A549 (cell line): ENCODE measurements around the gene RNF8. TPM values are rescaled to one million over a fixed set of nuclear protein-coding genes. Genes with fewer than 3 reads are reported as not detected.

Experiments
- ATAC-seq, 2 experiments: fragments of 200-7000 bp in 1 of 2; fragments of >200 bp in 1 of 2; cut with Nextera tagmentation in 1 of 2; cut with Tn5 transposase in 1 of 2; 3 replicates each; pipeline versions ENCODE4 v1.8.0 to v1.9.1; 2018 to 2020; ENCODE audit warnings: mild to moderate bottlenecking in 1 of 2, moderate library complexity in 1 of 2
- CTCF ChIA-PET: fragments of 300-600 bp; sonication (Branson Sonifier 250); formaldehyde crosslinking; extraction: SDS; loops from one replicate; lab custom pipeline; 2021; ENCODE audit warnings: antibody characterized with exemption, inconsistent platforms; lab: Yijun Ruan, JAX
- POLR2A ChIA-PET: fragments of 350-600 bp; formaldehyde crosslinking; extraction: SDS; loops from one replicate; lab custom pipeline; 2021; ENCODE audit warnings: antibody characterized with exemption, inconsistent platforms; lab: Yijun Ruan, JAX
- DNase-seq, 2 experiments: peaks; one replicate each; pipeline versions ENCODE4 v3.0.0 to v3.0.0-alpha.2; 2011 to 2016; ENCODE audit warnings: low read depth in 1 of 2, low spot score in 1 of 2
- FAIRE-seq: peaks from 2 replicates; lab custom pipeline; 2011; peaks lifted over from hg19 to GRCh38; lab: Jason Lieb, UNC
- H3K27ac ChIP-seq, 2 experiments: fragments of >200 bp; sonication (Bioruptor Twin); formaldehyde crosslinking; 3 replicates each; pipeline ENCODE4 v1.5.1; 2016 to 2017
- H3K4me1 ChIP-seq: fragments of >200 bp; sonication (Bioruptor Twin); formaldehyde crosslinking; 3 replicates; pipeline ENCODE4 v1.6.1; 2016
- H3K4me2 ChIP-seq: fragments of >200 bp; sonication (Bioruptor Twin); formaldehyde crosslinking; 3 replicates; pipeline ENCODE4 v1.6.1; 2016
- H3K4me3 ChIP-seq: fragments of >200 bp; sonication (Bioruptor Twin); formaldehyde crosslinking; 3 replicates; pipeline ENCODE4 v1.5.1; 2016
- H3K9me3 ChIP-seq: fragments of >200 bp; sonication (Bioruptor Twin); formaldehyde crosslinking; 3 replicates; pipeline ENCODE4 v1.6.1; 2016
- CEBPB ChIP-seq, 2 experiments: fragments of >200 bp in 1 of 2; sonication (Bioruptor Twin) in 1 of 2; formaldehyde crosslinking in 1 of 2; IDR thresholded peaks; 2 replicates each; pipeline ENCODE4 v1.6.1; 2012 to 2016
- CHD2 ChIP-seq: fragments of 150-350 bp; IDR thresholded peaks from 2 replicates; pipeline ENCODE4 v1.6.1; 2014; ENCODE audit warnings: low read length; ENCODE audit not compliant: partially characterized antibody
- ELK1 ChIP-seq: fragments of 150-350 bp; IDR thresholded peaks from 2 replicates; pipeline ENCODE4 v1.6.1; 2014; ENCODE audit warnings: low read depth, mild to moderate bottlenecking, low read length
- FOSB ChIP-seq: fragments of 250-450 bp; sonication (Bioruptor Pico); IDR thresholded peaks from 2 replicates; pipeline ENCODE4 v1.5.0; 2020; ENCODE audit warnings: mild to moderate bottlenecking, moderate library complexity
- FOSL2 ChIP-seq, 2 experiments: fragments of 450-650 bp in 1 of 2; fragments of >200 bp in 1 of 2; sonication (Bioruptor Twin) in 1 of 2; formaldehyde crosslinking; IDR thresholded peaks; 2 replicates each; pipeline versions ENCODE4 v1.5.0 to v1.6.1; 2016 to 2020; ENCODE audit warnings: mild to moderate bottlenecking in 1 of 2, moderate library complexity in 1 of 2
- HMGXB4 ChIP-seq: fragments of 250-450 bp; sonication (Bioruptor Pico); IDR thresholded peaks from 2 replicates; pipeline ENCODE4 v1.5.0; 2021; ENCODE audit warnings: mild to moderate bottlenecking, moderate library complexity, borderline replicate concordance
- KDM5A ChIP-seq: fragments of 200-600 bp; sonication (generic); IDR thresholded peaks from 2 replicates; pipeline ENCODE4 v1.6.1; 2016; ENCODE audit warnings: antibody characterized with exemption, mild to moderate bottlenecking
- MYC ChIP-seq: IDR thresholded peaks from 2 replicates; pipeline ENCODE4 v1.6.1; 2012; ENCODE audit warnings: mild to moderate bottlenecking, inconsistent platforms, low read length, improper control_type of control experiment, borderline replicate concordance
- NPAS2 ChIP-seq: fragments of 250-450 bp; sonication (Bioruptor Pico); IDR thresholded peaks from 2 replicates; pipeline ENCODE4 v1.8.0; 2022; ENCODE audit warnings: mild to moderate bottlenecking, moderate library complexity, borderline replicate concordance
- NR3C1 ChIP-seq: fragments of >200 bp; sonication (Bioruptor Twin); formaldehyde crosslinking; IDR thresholded peaks from 3 replicates; pipeline ENCODE4 v1.6.1; 2017
- RARB ChIP-seq: fragments of 250-450 bp; sonication (Bioruptor Pico); IDR thresholded peaks from 2 replicates; pipeline ENCODE4 v1.8.0; 2021; ENCODE audit warnings: mild to moderate bottlenecking, moderate library complexity
- RCOR1 ChIP-seq: fragments of 150-350 bp; IDR thresholded peaks from 2 replicates; pipeline ENCODE4 v1.6.1; 2014; ENCODE audit warnings: antibody characterized with exemption, low read length, low read depth
- RNF2 ChIP-seq: fragments of 200-600 bp; sonication (generic); IDR thresholded peaks from 2 replicates; pipeline ENCODE4 v1.6.1; 2016; ENCODE audit warnings: low read depth, mild to moderate bottlenecking, antibody characterized with exemption, moderate library complexity, borderline replicate concordance
- TFCP2L1 ChIP-seq: fragments of 250-450 bp; sonication (Bioruptor Pico); IDR thresholded peaks from 2 replicates; pipeline ENCODE4 v1.5.0; 2021; ENCODE audit warnings: mild to moderate bottlenecking
- ZC3H11A ChIP-seq: fragments of 450-650 bp; IDR thresholded peaks from 2 replicates; pipeline ENCODE4 v1.6.1; 2014; ENCODE audit warnings: antibody characterized with exemption, mild to moderate bottlenecking
- ZFP36 ChIP-seq: fragments of 450-650 bp; IDR thresholded peaks from 2 replicates; pipeline ENCODE4 v1.6.1; 2014; ENCODE audit warnings: borderline replicate concordance; ENCODE audit not compliant: partially characterized antibody
- WGBS: methylation state at CpG from one replicate; pipeline ENCODE4 v1.1.6; 2017; ENCODE audit errors: missing lambda C conversion rate; 5-methylcytosine and 5-hydroxymethylcytosine counted together
- polyA plus RNA-seq, 4 experiments: library from polyadenylated mRNA; depleted of rRNA in 3 of 4; stranded (reverse); fragments of >200 nt; fragmentation: RNase III in 1 of 4; extraction: RNeasy Plus Mini Kit Qiagen cat#74134 plus additional on column Dnase treatment in 1 of 4; gene quantifications; 2 replicates in 3 of 4; 3 replicates in 1 of 4; pipeline ENCODE4 v1.2.3, GENCODE V29; 2011 to 2017
- TF ChIP-seq, protein P1 (sequence below): IDR thresholded peaks from 2 replicates; pipeline ENCODE4 v1.6.1; 2012
- TF ChIP-seq, protein P2 (sequence below): fragments of 200-600 bp; sonication (generic); IDR thresholded peaks from 2 replicates; pipeline ENCODE4 v1.6.1; 2016; ENCODE audit warnings: antibody characterized with exemption, mild to moderate bottlenecking, moderate library complexity

RNF8 gene
- polyA plus RNA-seq, 2 of the 4 experiments (the other 2 are of a cell fraction), result 21.4 to 22.0 TPM

- ChIA-PET POLR2A (no interaction called here), CTCF (interaction anchor here (1.0 to 1.2 kb wide), 2 partner anchors 10 to 18 kb away, joined by 3 read pairs; no protein-coding TSS in a partner anchor)
- 69% methylated on average over 1 of the region's 1 CpG for WGBS
- no peak overlapping the region for H3K27ac ChIP-seq
- no peaks in the 10 kb centered on the region for H3K9me3 ChIP-seq
- no peak overlapping the region for H3K4me3 ChIP-seq
- no peaks in the 10 kb centered on the region for H3K4me1 ChIP-seq
- ATAC-seq (no peak), FAIRE-seq (no peak), DNase-seq (no peak)
- no peak overlapping the region for H3K4me2 ChIP-seq
- TF ChIP-seq, protein P1, sequence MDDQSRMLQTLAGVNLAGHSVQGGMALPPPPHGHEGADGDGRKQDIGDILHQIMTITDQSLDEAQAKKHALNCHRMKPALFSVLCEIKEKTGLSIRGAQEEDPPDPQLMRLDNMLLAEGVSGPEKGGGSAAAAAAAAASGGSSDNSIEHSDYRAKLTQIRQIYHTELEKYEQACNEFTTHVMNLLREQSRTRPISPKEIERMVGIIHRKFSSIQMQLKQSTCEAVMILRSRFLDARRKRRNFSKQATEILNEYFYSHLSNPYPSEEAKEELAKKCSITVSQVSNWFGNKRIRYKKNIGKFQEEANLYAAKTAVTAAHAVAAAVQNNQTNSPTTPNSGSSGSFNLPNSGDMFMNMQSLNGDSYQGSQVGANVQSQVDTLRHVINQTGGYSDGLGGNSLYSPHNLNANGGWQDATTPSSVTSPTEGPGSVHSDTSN, result no peak
Observed at GRCh38 chr6:37393381-37393929, 39.7 kb downstream of the RNF8 start.

GRCh38 chr6:37396571-37397180 lies 42.9 kb downstream of the RNF8 start:
- WGBS, result 91% methylated on average over 4 of the region's 4 CpGs
- no peak overlapping the region for H3K4me3 ChIP-seq
- POLR2A ChIA-PET, result no interaction called here
- TF ChIP-seq TFCP2L1 (CRISPR knock-in tag), result no peak
- no peak for TF ChIP-seq RARB (CRISPR knock-in tag)
- H3K4me2 ChIP-seq, result no peak overlapping the region
- FAIRE-seq (no peak), DNase-seq (no peak), ATAC-seq (no peak)
- H3K9me3 ChIP-seq, result no peaks in the 10 kb centered on the region
- H3K4me1 ChIP-seq, result no peaks in the 10 kb centered on the region
- H3K27ac ChIP-seq, result no peak overlapping the region
- CTCF ChIA-PET, result interaction anchor here (0.9 kb wide), 1 partner anchor 30 kb away, joined by 3 read pairs; no protein-coding TSS in a partner anchor

GRCh38 chr6:37399131-37399530 lies 45.3 kb downstream of the RNF8 start:
- TF ChIP-seq CHD2 (no peak), NPAS2 (CRISPR knock-in tag) (no peak), FOSB (no peak), KDM5A (no peak), ZFP36 (no peak), MYC (no peak), RCOR1 (no peak), RNF2 (no peak), ELK1 (no peak), NR3C1 (no peak)
- DNase-seq (no peak), FAIRE-seq (no peak), ATAC-seq (no peak)
- ChIA-PET CTCF (interaction anchor here (0.6 to 1.2 kb wide), 3 partner anchors 11 to 133 kb away, joined by 3 read pairs; no protein-coding TSS in a partner anchor), POLR2A (no interaction called here)
- Histone ChIP-seq H3K9me3 (no peaks in the 10 kb centered on the region), H3K4me2 (no peak overlapping the region), H3K27ac (no peak overlapping the region), H3K4me3 (no peak overlapping the region), H3K4me1 (no peaks in the 10 kb centered on the region)

GRCh38 chr6:37399795-37400490 lies 46.2 kb downstream of the RNF8 start:
- ChIA-PET POLR2A (no interaction called here), CTCF (interaction anchor here (0.6 to 1.2 kb wide), 2 partner anchors 10 to 75 kb away, joined by 3 read pairs; no protein-coding TSS in a partner anchor)
- no peak overlapping the region for H3K27ac ChIP-seq
- ATAC-seq (no peak), FAIRE-seq (no peak), DNase-seq (no peak)
- TF ChIP-seq, protein P2, sequence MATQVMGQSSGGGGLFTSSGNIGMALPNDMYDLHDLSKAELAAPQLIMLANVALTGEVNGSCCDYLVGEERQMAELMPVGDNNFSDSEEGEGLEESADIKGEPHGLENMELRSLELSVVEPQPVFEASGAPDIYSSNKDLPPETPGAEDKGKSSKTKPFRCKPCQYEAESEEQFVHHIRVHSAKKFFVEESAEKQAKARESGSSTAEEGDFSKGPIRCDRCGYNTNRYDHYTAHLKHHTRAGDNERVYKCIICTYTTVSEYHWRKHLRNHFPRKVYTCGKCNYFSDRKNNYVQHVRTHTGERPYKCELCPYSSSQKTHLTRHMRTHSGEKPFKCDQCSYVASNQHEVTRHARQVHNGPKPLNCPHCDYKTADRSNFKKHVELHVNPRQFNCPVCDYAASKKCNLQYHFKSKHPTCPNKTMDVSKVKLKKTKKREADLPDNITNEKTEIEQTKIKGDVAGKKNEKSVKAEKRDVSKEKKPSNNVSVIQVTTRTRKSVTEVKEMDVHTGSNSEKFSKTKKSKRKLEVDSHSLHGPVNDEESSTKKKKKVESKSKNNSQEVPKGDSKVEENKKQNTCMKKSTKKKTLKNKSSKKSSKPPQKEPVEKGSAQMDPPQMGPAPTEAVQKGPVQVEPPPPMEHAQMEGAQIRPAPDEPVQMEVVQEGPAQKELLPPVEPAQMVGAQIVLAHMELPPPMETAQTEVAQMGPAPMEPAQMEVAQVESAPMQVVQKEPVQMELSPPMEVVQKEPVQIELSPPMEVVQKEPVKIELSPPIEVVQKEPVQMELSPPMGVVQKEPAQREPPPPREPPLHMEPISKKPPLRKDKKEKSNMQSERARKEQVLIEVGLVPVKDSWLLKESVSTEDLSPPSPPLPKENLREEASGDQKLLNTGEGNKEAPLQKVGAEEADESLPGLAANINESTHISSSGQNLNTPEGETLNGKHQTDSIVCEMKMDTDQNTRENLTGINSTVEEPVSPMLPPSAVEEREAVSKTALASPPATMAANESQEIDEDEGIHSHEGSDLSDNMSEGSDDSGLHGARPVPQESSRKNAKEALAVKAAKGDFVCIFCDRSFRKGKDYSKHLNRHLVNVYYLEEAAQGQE, result no peak
- TF ChIP-seq ZC3H11A (no peak), FOSL2 (IDR thresholded peaks at IDR 0.05) (no peak), FOSL2 (CRISPR knock-in tag; IDR thresholded peaks at IDR 0.05) (no peak), MYC (no peak), NPAS2 (CRISPR knock-in tag) (no peak), CEBPB (IDR thresholded peaks at IDR 0.05) (no peak), HMGXB4 (CRISPR knock-in tag) (no peak)
- H3K4me1 ChIP-seq, result no peaks in the 10 kb centered on the region
- no peaks in the 10 kb centered on the region for H3K9me3 ChIP-seq
- H3K4me3 ChIP-seq, result no peak overlapping the region
- H3K4me2 ChIP-seq, result no peak overlapping the region
- 49% methylated on average over 4 of the region's 4 CpGs for WGBS
